Stimulated activated naive CD8-positive, alpha-beta T cell treated with anti-CD3 and anti-CD28 coated beads, Interleukin-15, amount 100 ng/mL, for 72 hours (primary cell): ENCODE results near the gene ACSL6.
A peak's percentile ranks its signal among the peaks of the same experiment; 100 is the strongest.

ENCODE experiments used
- ATAC-seq: fragments of 150-1000 bp; cut with Tn5 transposase; 2 replicates; pipeline ENCODE4 v1.10.0; 2021; ENCODE audit warnings: mild to moderate bottlenecking, moderate library complexity
- DNase-seq, 2 donors: peaks; one replicate each; pipeline ENCODE4 v3.0.0; 2021 to 2022
- H3K27ac Mint-ChIP-seq, 2 donors: one replicate each; pipeline ENCODE4 v1.8.0; 2022; ENCODE audit warnings: mild to moderate bottlenecking in 2 of 2, mixed read lengths in 2 of 2, moderate library complexity in 2 of 2
- H3K27me3 Mint-ChIP-seq: one replicate; pipeline ENCODE4 v1.8.0; 2022; ENCODE audit warnings: mixed read lengths
- H3K4me1 Mint-ChIP-seq: one replicate; pipeline ENCODE4 v1.8.0; 2022; ENCODE audit warnings: mild to moderate bottlenecking, mixed read lengths
- H3K4me3 Mint-ChIP-seq, 2 donors: one replicate each; pipeline ENCODE4 v1.8.0; 2022; ENCODE audit warnings: mild to moderate bottlenecking in 2 of 2, mixed read lengths in 2 of 2, moderate library complexity in 1 of 2
- H3K9me3 Mint-ChIP-seq, 2 donors: one replicate each; pipeline ENCODE4 v1.8.0; 2022; ENCODE audit warnings: mixed read lengths in 2 of 2

ACSL6 gene

GRCh38 chr5:132053483-132053882 is 42.0 kb upstream of the ACSL6 start:
- no peak for ATAC-seq
- Mint-ChIP-seq H3K4me3 (no peak overlapping the region), H3K27ac (no peak overlapping the region), H3K4me1 (peaks cover 27% of the 10 kb centered on the region), H3K27me3 (peaks cover 28% of the 10 kb centered on the region), H3K9me3 (no peaks in the 10 kb centered on the region)
- DNase-seq: peak in 1 of 2 donors; percentile 3

- no peaks in the 10 kb centered on the region for H3K9me3 Mint-ChIP-seq
- DNase-seq (no peak), ATAC-seq (no peak)
- no peak overlapping the region for H3K4me3 Mint-ChIP-seq
- H3K27ac Mint-ChIP-seq: peak overlapping the region in 1 of 2 donors; percentile 45
- peaks cover 21% of the 10 kb centered on the region for H3K4me1 Mint-ChIP-seq
- peaks cover 23% of the 10 kb centered on the region for H3K27me3 Mint-ChIP-seq
Measured at GRCh38 chr5:132052520-132052919, 41.1 kb upstream of the ACSL6 start.

- Mint-ChIP-seq H3K4me1 (peaks cover 5% of the 10 kb centered on the region), H3K9me3 (no peaks in the 10 kb centered on the region), H3K4me3 (no peak overlapping the region), H3K27me3 (peaks cover 18% of the 10 kb centered on the region), H3K27ac (peak overlapping the region in 1 of 2 donors; percentile 28)
- ATAC-seq (no peak), DNase-seq (peak in 1 of 2 donors; percentile 3)
Measured at GRCh38 chr5:132050661-132051552, 39.4 kb upstream of the ACSL6 start.

- peak in 1 of 2 donors; percentile 5 for DNase-seq
- no peak for ATAC-seq
- Mint-ChIP-seq H3K4me1 (no peaks in the 10 kb centered on the region), H3K4me3 (no peak overlapping the region), H3K27ac (no peak overlapping the region), H3K27me3 (peaks cover 18% of the 10 kb centered on the region), H3K9me3 (no peaks in the 10 kb centered on the region)
Measured at GRCh38 chr5:132050136-132050535, 38.7 kb upstream of the ACSL6 start.

- Mint-ChIP-seq H3K4me1 (no peaks in the 10 kb centered on the region), H3K27ac (no peak overlapping the region), H3K27me3 (peaks cover 18% of the 10 kb centered on the region), H3K9me3 (no peaks in the 10 kb centered on the region), H3K4me3 (no peak overlapping the region)
- no peak for DNase-seq
- ATAC-seq: no peak
Measured at GRCh38 chr5:132049559-132049958, 38.1 kb upstream of the ACSL6 start.

- Mint-ChIP-seq H3K27me3 (peaks cover 18% of the 10 kb centered on the region), H3K27ac (no peak overlapping the region), H3K4me1 (no peaks in the 10 kb centered on the region), H3K4me3 (no peak overlapping the region), H3K9me3 (no peaks in the 10 kb centered on the region)
- DNase-seq (no peak), ATAC-seq (no peak)
Measured at GRCh38 chr5:132049093-132049492, 37.6 kb upstream of the ACSL6 start.

- Mint-ChIP-seq H3K9me3 (peaks cover 6% of the 10 kb centered on the region in 2 donors), H3K27ac (no peak overlapping the region), H3K4me1 (no peaks in the 10 kb centered on the region), H3K27me3 (peaks cover 18% of the 10 kb centered on the region), H3K4me3 (no peak overlapping the region)
- peak in 1 of 2 donors; percentile 2 for DNase-seq
- ATAC-seq: no peak
Measured at GRCh38 chr5:132046880-132047299, 35.4 kb upstream of the ACSL6 start.

GRCh38 chr5:132044207-132044606 is 32.7 kb upstream of the ACSL6 start:
- H3K27me3 Mint-ChIP-seq: peaks cover 30% of the 10 kb centered on the region
- DNase-seq (no peak), ATAC-seq (no peak)
- H3K4me1 Mint-ChIP-seq: no peaks in the 10 kb centered on the region
- no peak overlapping the region for H3K4me3 Mint-ChIP-seq
- H3K27ac Mint-ChIP-seq: no peak overlapping the region
- peaks cover 6% of the 10 kb centered on the region in 2 donors for H3K9me3 Mint-ChIP-seq

- ATAC-seq (no peak), DNase-seq (no peak)
- Mint-ChIP-seq H3K9me3 (peaks cover 4 to 24% of the 10 kb centered on the region in 2 donors), H3K4me1 (peaks cover 11% of the 10 kb centered on the region), H3K27ac (no peak overlapping the region), H3K27me3 (peaks cover 29% of the 10 kb centered on the region), H3K4me3 (no peak overlapping the region)
Measured at GRCh38 chr5:132037353-132037752, 25.9 kb upstream of the ACSL6 start.

GRCh38 chr5:132033122-132033521 is 21.7 kb upstream of the ACSL6 start:
- DNase-seq (no peak), ATAC-seq (no peak)
- Mint-ChIP-seq H3K9me3 (peaks cover 0 to 14% of the 10 kb centered on the region in 2 donors), H3K4me3 (no peak overlapping the region), H3K27ac (no peak overlapping the region), H3K27me3 (peaks cover 17% of the 10 kb centered on the region), H3K4me1 (peaks cover 11% of the 10 kb centered on the region)

GRCh38 chr5:132032196-132032595 is 20.7 kb upstream of the ACSL6 start:
- ATAC-seq (no peak), DNase-seq (no peak)
- Mint-ChIP-seq H3K9me3 (peaks cover 0 to 14% of the 10 kb centered on the region in 2 donors), H3K4me1 (peaks cover 3% of the 10 kb centered on the region), H3K4me3 (no peak overlapping the region), H3K27me3 (peaks cover 17% of the 10 kb centered on the region), H3K27ac (no peak overlapping the region)

- no peak for ATAC-seq
- H3K27ac Mint-ChIP-seq: no peak overlapping the region
Measured at GRCh38 chr5:132030610-132031009, 19.2 kb upstream of the ACSL6 start.

GRCh38 chr5:132029609-132030330 is 18.3 kb upstream of the ACSL6 start:
- H3K4me1 Mint-ChIP-seq: no peaks in the 10 kb centered on the region
- DNase-seq: no peak
- no peak overlapping the region for H3K4me3 Mint-ChIP-seq
- H3K9me3 Mint-ChIP-seq: peaks cover 0 to 14% of the 10 kb centered on the region in 2 donors
- no peak overlapping the region for H3K27ac Mint-ChIP-seq
- no peak for ATAC-seq
- peaks cover 17% of the 10 kb centered on the region for H3K27me3 Mint-ChIP-seq

More at GRCh38 chr5:132030610-132031009, 19.2 kb upstream of the ACSL6 start:
- peak in 1 of 2 donors; percentile 3 for DNase-seq
- Mint-ChIP-seq H3K27me3 (peaks cover 17% of the 10 kb centered on the region), H3K4me1 (no peaks in the 10 kb centered on the region), H3K4me3 (no peak overlapping the region), H3K9me3 (peaks cover 0 to 14% of the 10 kb centered on the region in 2 donors)

- ATAC-seq (peak; percentile 39), DNase-seq (no peak)
- Mint-ChIP-seq H3K4me1 (no peaks in the 10 kb centered on the region), H3K9me3 (no peaks in the 10 kb centered on the region), H3K27ac (peak overlapping the region in 1 of 2 donors; percentile 55), H3K4me3 (peak overlapping the region; percentile 27 to 68), H3K27me3 (peaks cover 17% of the 10 kb centered on the region)
Measured at GRCh38 chr5:132027027-132027426, 15.6 kb upstream of the ACSL6 start.

GRCh38 chr5:132026516-132027008 is 15.1 kb upstream of the ACSL6 start:
- peak overlapping the region in 1 of 2 donors; percentile 40 for H3K4me3 Mint-ChIP-seq
- DNase-seq (peak in 1 of 2 donors; percentile 74), ATAC-seq (peak; percentile 93)
- H3K27me3 Mint-ChIP-seq: peaks cover 17% of the 10 kb centered on the region
- no peaks in the 10 kb centered on the region for H3K4me1 Mint-ChIP-seq
- no peak overlapping the region for H3K27ac Mint-ChIP-seq
- H3K9me3 Mint-ChIP-seq: no peaks in the 10 kb centered on the region
